Endothelial cell of umbilical vein (primary cell): ENCODE measurements around the gene HBZ. TPM values are rescaled to one million over a fixed set of nuclear protein-coding genes. Genes with fewer than 3 reads are reported as not detected.

ENCODE experiments used
- BruUV-seq: library from RNA; stranded (reverse); fragments of 400-500 nt; replicated peaks from 2 replicates; lab custom pipeline; 2021; lab: Mats Ljungman, UMichigan
- CTCF ChIA-PET: fragments of 300-600, 350-600 bp; sonication (Branson Sonifier 250); formaldehyde crosslinking; loops from one replicate; lab custom pipeline; 2021; ENCODE audit warnings: antibody characterized with exemption, inconsistent platforms; lab: Charles Lee
- POLR2A ChIA-PET: fragments of 300-600, 350-600 bp; sonication (Branson Sonifier 250); formaldehyde crosslinking; loops from one replicate; lab custom pipeline; 2021; ENCODE audit warnings: antibody characterized with exemption, inconsistent platforms; lab: Charles Lee
- DNase-seq: peaks from one replicate; pipeline ENCODE4 v3.0.0-alpha.2; 2011; ENCODE audit warnings: low read depth, low spot score
- FAIRE-seq: peaks from 2 replicates; lab custom pipeline; 2011; peaks lifted over from hg19 to GRCh38; lab: Jason Lieb, UNC
- H2AFZ ChIP-seq: 2 replicates; pipeline ENCODE4 v1.6.0; 2012; ENCODE audit warnings: low read depth, low read length, control low read depth, inconsistent platforms
- H3K27ac ChIP-seq: 2 replicates; pipeline ENCODE4 v1.5.1; 2011; ENCODE audit warnings: low read depth, mild to moderate bottlenecking, control low read depth, low read length, moderate library complexity; ENCODE audit not compliant: insufficient read depth
- H3K27me3 ChIP-seq, 2 experiments: 2 replicates each; pipeline versions ENCODE4 v1.6.0 to v1.6.1; 2011; ENCODE audit warnings: low read length in 2 of 2, mixed read lengths in 1 of 2; ENCODE audit not compliant: control insufficient read depth in 2 of 2, insufficient read depth in 2 of 2
- H3K36me3 ChIP-seq, 2 experiments: 2 replicates in 1 of 2; 3 replicates in 1 of 2; pipeline ENCODE4 v1.5.1; 2011; ENCODE audit warnings: low read length in 2 of 2, mild to moderate bottlenecking in 1 of 2, moderate library complexity in 1 of 2; ENCODE audit not compliant: control insufficient read depth in 2 of 2, insufficient read depth in 2 of 2; ENCODE audit errors: extremely low read depth in 1 of 2
- H3K4me1 ChIP-seq: 3 replicates; pipeline ENCODE4 v1.5.1; 2011; ENCODE audit warnings: mild to moderate bottlenecking, low read length; ENCODE audit not compliant: control insufficient read depth, insufficient read depth; ENCODE audit errors: extremely low read depth
- H3K4me2 ChIP-seq: 2 replicates; pipeline ENCODE4 v1.6.1; 2011; ENCODE audit warnings: low read length, control low read depth, mixed read lengths; ENCODE audit not compliant: insufficient read depth
- H3K4me3 ChIP-seq, 3 experiments: fragments of 200-600 bp in 1 of 3; sonication (generic), shearing (Covaris generic) in 1 of 3; replicated peaks in 1 of 3; 2 replicates each; pipeline ENCODE4 v1.5.1; 2011 to 2016; ENCODE audit warnings: control low read depth in 3 of 3, low read length in 3 of 3, mild to moderate bottlenecking in 2 of 3, inconsistent platforms in 1 of 3, low read depth in 1 of 3, moderate library complexity in 1 of 3; ENCODE audit not compliant: insufficient read depth in 1 of 3
- H3K79me2 ChIP-seq: 2 replicates; pipeline ENCODE4 v1.6.0; 2012; ENCODE audit warnings: low read length, inconsistent platforms; ENCODE audit not compliant: control insufficient read depth, insufficient read depth
- H3K9ac ChIP-seq: replicated peaks from 2 replicates; pipeline ENCODE3; 2011; ENCODE audit warnings: low read length, control low read depth; ENCODE audit not compliant: insufficient read depth; ENCODE audit errors: extremely low read depth
- H3K9me1 ChIP-seq: replicated peaks from 3 replicates; pipeline ENCODE4 v1.6.0; 2011; ENCODE audit warnings: mild to moderate bottlenecking, low read length; ENCODE audit not compliant: control insufficient read depth, insufficient read depth; ENCODE audit errors: extremely low read depth
- H3K9me3 ChIP-seq: replicated peaks from 2 replicates; pipeline ENCODE4 v1.5.1; 2012; ENCODE audit warnings: low read length, inconsistent platforms; ENCODE audit not compliant: control insufficient read depth, insufficient read depth
- H4K20me1 ChIP-seq: replicated peaks from 2 replicates; pipeline ENCODE3; 2011; ENCODE audit warnings: mild to moderate bottlenecking, low read length; ENCODE audit not compliant: control insufficient read depth, insufficient read depth; ENCODE audit errors: extremely low read depth
- CTCF ChIP-seq, 2 donors: IDR thresholded peaks; 1 replicate in 1 of 2; 2 replicates in 1 of 2; pipeline ENCODE4 v1.5.1; 2011; ENCODE audit warnings: low read length in 2 of 2, mild to moderate bottlenecking in 2 of 2, moderate library complexity in 2 of 2, control low read depth in 1 of 2, inconsistent platforms in 1 of 2, low read depth in 1 of 2; ENCODE audit not compliant: insufficient read depth in 1 of 2; ENCODE audit errors: extremely low read depth in 1 of 2
- EZH2 ChIP-seq: IDR thresholded peaks from 2 replicates; pipeline ENCODE4 v1.6.1; 2012; ENCODE audit warnings: borderline replicate concordance, low read depth, mild to moderate bottlenecking, moderate library complexity, low read length, inconsistent platforms; ENCODE audit not compliant: severe bottlenecking
- FOS ChIP-seq: IDR thresholded peaks from 2 replicates; pipeline ENCODE4 v1.6.1; 2011; ENCODE audit warnings: mild to moderate bottlenecking, low read length, moderate library complexity, borderline replicate concordance; ENCODE audit not compliant: insufficient read depth
- GATA2 ChIP-seq: IDR thresholded peaks from 2 replicates; pipeline ENCODE4 v1.7.0; 2011; ENCODE audit warnings: low read depth, mild to moderate bottlenecking, moderate library complexity, mixed read lengths, low read length; ENCODE audit not compliant: insufficient read length, insufficient read depth
- JUN ChIP-seq: IDR thresholded peaks from 2 replicates; pipeline ENCODE4 v1.6.1; 2011; ENCODE audit warnings: borderline replicate concordance, low read depth; ENCODE audit not compliant: insufficient read length, insufficient read depth
- MAX ChIP-seq: IDR thresholded peaks from 2 replicates; pipeline ENCODE4 v1.6.1; 2011; ENCODE audit not compliant: insufficient read depth, insufficient read length
- POLR2A ChIP-seq: IDR thresholded peaks from 2 replicates; pipeline ENCODE4 v1.6.1; 2012; ENCODE audit warnings: low read depth, mild to moderate bottlenecking, control low read depth, low read length
- dilution Hi-C: fragments of 300-500 bp; cut with MboI; formaldehyde crosslinking; loops from one replicate; pipeline ENCODE4 v1.15.0; 2019; ENCODE audit warnings: low sequenced_read_pairs; ENCODE audit not compliant: extremely low pct_ligation_motif_present
- intact Hi-C: fragments of 100-400 bp; cut with micrococcal nuclease; formaldehyde crosslinking; loops from one replicate; pipeline ENCODE4 v1.10.0; 2022
- polyA plus RNA-seq, 4 experiments: library from polyadenylated mRNA; depleted of rRNA in 3 of 4; stranded (reverse) in 3 of 4; unstranded in 1 of 4; fragments of >200 nt; gene quantifications; 2 replicates each; pipeline versions ENCODE4 v1.2.1 to v1.2.3, GENCODE V29; 2011 to 2012; ENCODE audit warnings: missing spikeins in 1 of 4
- total RNA-seq: library from RNA; stranded (reverse); gene quantifications from 2 replicates; pipeline ENCODE4 v1.2.3, GENCODE V29; 2021

The HBZ gene
- total and polyA plus RNA-seq, 2 donors (not counting 3 experiments of a cell fraction or from before 2014, with no cell fraction given) = not detected

- Histone ChIP-seq H4K20me1 (no peaks in the 10 kb centered on the region), H3K9me3 (no peaks in the 10 kb centered on the region), H3K4me3 (no peak overlapping the region), H3K27ac (no peak overlapping the region), H3K36me3 (no peaks in the 10 kb centered on the region), H3K4me2 (no peak overlapping the region), H3K4me1 (no peaks in the 10 kb centered on the region), H3K9me1 (no peaks in the 10 kb centered on the region), H2AFZ (no peak overlapping the region), H3K27me3 (peaks cover 46% of the 10 kb centered on the region in 2 experiments), H3K9ac (no peak overlapping the region), H3K79me2 (no peaks in the 10 kb centered on the region)
- dilution Hi-C loops = no loop called here
- no TSS peak for BruUV-seq
- ChIA-PET POLR2A (no interaction called here), CTCF (interaction anchor here (0.9 to 1.9 kb wide), 3 partner anchors 25 to 72 kb away, joined by 4 to 7 read pairs (median 4); no protein-coding TSS in a partner anchor)
- DNase-seq = no peak
- FAIRE-seq = no peak
- TF ChIP-seq GATA2 (no peak), EZH2 (no peak), MAX (no peak), CTCF (IDR thresholded peaks at IDR 0.05; ENCODE audit: extremely low read depth in 1 of 2, insufficient read depth in 1 of 2, low read depth in 1 of 2, low read length in 2 of 2) (no peak), JUN (no peak), POLR2A (no peak), FOS (no peak)
- intact Hi-C loops = no loop called here
These were observed 16.0 kb downstream of the HBZ start for GRCh38 chr16:168424-168823.
